GM18502 (cell line): ENCODE results near the gene TNFRSF4.

Source experiments
- ATAC-seq: cut with Tn5 transposase; IDR thresholded peaks from one replicate; pipeline ENCODE4 v1.9.1; 2021; ENCODE audit warnings: mild to moderate bottlenecking; ENCODE audit not compliant: unreplicated experiment, poor library complexity

Gene TNFRSF4

DNA sequence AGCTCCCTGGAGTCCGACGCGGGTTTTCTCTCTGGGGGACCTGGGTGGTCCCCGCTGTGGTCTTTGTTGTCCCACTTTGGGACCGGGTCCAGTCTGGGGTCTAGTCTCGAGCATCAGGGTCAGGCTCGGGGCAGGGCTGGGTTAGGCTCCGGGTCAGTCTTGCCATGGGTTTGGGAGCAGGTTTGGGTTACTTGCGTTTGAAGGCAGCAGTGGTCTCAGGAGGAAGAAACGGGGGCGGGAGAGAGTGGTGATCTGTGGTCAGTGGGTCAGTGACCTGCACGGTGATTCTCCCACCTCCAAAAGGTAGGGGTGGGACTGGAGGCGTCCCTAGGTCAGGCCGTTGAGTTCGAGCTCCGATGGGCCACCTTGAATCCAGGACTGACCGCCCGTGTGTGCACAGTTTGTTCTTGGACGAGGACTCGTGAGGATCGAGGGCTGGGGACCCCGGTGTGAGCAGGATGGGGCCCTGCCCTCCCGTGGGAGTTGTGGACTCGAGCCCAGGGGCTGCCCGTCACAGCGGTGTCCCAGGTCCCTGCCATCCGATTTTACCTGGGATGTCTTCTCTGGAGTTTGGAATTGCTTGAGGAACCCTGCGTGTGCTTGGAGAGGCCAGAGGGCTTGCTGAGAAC, 20.3 kb upstream of the TNFRSF4 start:
- ATAC-seq = no peak

GRCh38 chr1:1233567-1233892, 19.6 kb upstream of the TNFRSF4 start:
- ATAC-seq = no peak

- ATAC-seq = no peak
Measured at GRCh38 chr1:1232796-1233566, 19.0 kb upstream of the TNFRSF4 start.

DNA sequence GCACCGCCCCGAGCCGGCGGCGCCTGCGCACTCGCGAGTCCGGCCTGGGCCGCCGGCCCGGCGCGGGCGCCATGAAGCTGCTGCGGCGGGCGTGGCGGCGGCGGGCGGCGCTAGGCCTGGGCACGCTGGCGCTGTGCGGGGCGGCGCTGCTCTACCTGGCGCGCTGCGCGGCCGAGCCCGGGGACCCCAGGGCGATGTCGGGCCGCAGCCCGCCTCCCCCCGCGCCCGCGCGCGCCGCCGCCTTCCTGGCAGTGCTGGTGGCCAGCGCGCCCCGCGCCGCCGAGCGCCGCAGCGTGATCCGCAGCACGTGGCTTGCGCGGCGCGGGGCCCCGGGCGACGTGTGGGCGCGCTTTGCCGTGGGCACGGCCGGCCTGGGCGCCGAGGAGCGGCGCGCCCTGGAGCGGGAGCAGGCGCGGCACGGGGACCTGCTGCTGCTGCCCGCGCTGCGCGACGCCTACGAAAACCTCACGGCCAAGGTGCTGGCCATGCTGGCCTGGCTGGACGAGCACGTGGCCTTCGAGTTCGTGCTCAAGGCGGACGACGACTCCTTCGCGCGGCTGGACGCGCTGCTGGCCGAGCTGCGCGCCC, 18.3 kb upstream of the TNFRSF4 start, which contains the start of gene B3GALT6:
Gene B3GALT6 (plus strand): TSS at position 30 of the 588 bp plus-strand sequence. CDS start 42 bp downstream, at position 72.
- no peak for ATAC-seq

- ATAC-seq = peak; percentile 87
Measured at GRCh38 chr1:1231400-1232207, 17.7 kb upstream of the TNFRSF4 start, which contains the start of gene SDF4. Gene SDF4, minus strand, starts transcription at chr1:1232001. Its CDS starts 3,229 bp downstream, at chr1:1228772.

DNA sequence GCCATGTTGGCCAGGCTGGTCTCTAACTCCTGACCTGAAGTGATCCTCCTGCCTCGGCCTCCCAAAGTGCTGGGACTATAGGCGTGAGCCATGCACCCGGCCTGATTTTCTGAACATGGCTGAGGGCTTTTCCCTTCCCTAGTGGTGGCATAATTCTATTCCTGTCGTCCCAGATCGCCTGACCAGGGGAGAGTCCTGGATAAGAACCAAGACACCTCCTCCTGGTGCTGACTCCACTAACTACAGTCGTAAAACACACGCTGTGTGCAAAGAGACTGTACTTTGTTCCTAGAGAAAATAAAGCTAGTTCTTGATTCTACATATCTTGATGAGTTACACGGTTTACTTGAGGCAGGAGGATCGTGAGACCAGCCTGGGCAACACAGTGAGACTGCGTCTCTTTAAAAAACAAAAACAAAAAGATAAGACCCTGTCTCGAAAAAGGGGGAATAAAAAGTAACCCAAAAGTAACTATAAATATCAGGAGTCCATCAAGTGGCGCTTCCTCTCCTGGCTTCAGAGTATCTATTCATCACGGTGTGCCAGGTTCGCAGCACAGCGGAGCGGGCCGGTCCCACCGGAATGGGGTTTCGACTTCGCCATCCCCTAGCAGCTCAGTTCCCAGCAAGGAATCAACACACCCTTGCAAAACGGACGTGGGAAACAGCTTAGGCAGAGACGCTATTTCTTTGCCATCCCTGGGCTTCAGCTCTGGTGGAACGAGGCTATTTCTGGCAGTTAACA, 16.9 kb upstream of the TNFRSF4 start:
- ATAC-seq = no peak

DNA sequence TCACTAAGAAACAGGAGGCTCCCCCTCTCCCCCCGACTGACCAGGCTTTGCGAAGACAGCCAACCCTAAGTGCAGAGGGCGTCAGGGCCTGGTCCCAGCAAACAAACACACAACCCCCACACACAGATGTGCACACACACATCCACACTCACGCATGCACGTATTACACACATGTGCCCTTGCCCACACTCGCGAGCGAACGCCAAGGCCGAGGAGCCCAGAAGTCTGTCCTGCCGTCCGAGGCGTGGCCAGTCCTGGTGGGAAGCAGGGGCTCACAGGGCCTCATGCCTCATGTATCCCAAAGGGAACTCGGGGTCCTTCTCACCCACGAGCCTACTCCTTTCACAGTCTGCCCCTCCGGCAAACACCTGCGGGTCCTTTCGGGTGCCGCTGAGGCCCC, 15.8 kb upstream of the TNFRSF4 start:
- ATAC-seq = no peak

GRCh38 chr1:1228596-1229321, 14.8 kb upstream of the TNFRSF4 start:
- no peak for ATAC-seq

DNA sequence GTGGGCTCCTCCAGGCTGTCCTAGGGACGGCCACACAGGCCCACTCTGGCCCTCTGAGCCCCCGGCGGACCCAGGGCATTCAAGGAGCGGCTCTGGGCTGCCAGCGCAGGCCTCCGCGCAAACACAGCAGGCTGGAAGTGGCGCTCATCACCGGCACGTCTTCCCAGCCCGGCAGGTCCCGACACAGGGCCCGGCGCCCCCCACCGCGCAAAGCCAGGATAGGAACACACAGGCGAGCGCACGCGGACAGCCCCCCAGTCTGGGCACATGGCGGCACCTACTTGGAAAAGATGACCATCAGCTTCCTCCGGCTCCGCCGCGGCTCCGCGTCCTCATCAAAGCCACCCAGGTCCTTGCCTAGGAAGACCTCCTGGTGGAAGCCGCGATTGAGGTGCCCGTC, 14.2 kb upstream of the TNFRSF4 start:
- ATAC-seq = no peak

- ATAC-seq = no peak
Measured at GRCh38 chr1:1227386-1227785, 13.4 kb upstream of the TNFRSF4 start.

DNA sequence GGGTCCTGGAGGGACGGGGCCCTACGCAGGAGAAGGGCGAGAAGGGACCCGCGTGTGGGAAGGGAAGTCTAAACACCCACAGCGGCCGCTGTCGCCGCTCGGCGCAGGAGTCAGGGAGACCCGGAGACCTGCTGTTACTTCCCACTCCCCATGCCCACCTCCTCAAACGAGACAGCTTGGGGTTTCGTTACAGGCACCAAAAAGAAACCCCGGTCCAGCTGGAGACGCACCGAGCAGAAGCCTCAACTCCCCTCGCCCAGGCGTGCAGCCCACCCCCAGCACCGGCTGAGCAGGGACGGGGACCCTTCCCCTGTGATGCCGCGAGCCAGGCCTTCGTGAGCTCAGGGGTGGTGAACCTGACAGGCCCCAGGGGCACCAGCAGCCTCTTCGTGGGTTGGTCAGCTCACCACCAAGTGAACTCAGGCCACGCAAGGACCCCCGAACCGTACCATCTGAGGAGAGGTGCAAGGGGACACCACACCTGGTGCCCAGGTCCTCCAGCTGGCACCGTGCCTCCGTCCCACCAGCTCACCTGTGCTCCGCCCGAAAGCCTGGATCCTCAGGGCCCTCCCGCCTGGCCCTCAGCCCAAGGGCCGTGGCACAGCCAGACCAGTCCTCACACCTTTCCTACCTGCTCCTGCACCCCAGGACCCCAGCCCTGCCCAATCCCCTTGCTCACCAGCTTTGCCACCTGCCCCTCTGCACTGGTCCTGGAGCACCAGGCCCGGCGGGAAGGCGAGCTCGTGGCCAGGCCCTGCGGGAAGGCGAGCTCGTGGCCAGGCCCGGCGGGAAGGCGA, 12.8 kb upstream of the TNFRSF4 start:
- no peak for ATAC-seq

- no peak for ATAC-seq
Measured at GRCh38 chr1:1225913-1226312, 12.0 kb upstream of the TNFRSF4 start.

GRCh38 chr1:1225238-1225845, 11.4 kb upstream of the TNFRSF4 start:
- ATAC-seq = no peak

GRCh38 chr1:1223891-1224290, 9.9 kb upstream of the TNFRSF4 start:
- no peak for ATAC-seq

DNA sequence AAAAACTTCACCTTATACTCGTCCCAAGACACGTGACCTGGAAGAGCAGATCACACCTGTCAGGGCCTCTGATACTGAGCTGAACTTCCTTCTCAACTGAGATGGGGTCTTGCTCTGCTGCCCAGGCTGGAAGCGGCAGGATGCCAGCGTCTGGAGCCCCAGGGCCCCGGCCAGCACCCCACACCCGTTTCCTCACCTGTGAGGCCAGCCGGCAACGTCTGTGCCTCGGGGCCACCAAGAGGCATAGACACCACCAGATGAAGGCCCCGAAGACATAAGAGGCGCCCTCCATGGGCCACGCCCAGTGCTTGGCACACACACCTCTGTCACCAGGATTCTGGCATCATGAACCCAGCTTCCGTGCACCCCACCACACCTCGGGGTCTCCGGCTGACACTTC, 9.4 kb upstream of the TNFRSF4 start:
- no peak for ATAC-seq

GRCh38 chr1:1222575-1223225, 8.7 kb upstream of the TNFRSF4 start:
- no peak for ATAC-seq

DNA sequence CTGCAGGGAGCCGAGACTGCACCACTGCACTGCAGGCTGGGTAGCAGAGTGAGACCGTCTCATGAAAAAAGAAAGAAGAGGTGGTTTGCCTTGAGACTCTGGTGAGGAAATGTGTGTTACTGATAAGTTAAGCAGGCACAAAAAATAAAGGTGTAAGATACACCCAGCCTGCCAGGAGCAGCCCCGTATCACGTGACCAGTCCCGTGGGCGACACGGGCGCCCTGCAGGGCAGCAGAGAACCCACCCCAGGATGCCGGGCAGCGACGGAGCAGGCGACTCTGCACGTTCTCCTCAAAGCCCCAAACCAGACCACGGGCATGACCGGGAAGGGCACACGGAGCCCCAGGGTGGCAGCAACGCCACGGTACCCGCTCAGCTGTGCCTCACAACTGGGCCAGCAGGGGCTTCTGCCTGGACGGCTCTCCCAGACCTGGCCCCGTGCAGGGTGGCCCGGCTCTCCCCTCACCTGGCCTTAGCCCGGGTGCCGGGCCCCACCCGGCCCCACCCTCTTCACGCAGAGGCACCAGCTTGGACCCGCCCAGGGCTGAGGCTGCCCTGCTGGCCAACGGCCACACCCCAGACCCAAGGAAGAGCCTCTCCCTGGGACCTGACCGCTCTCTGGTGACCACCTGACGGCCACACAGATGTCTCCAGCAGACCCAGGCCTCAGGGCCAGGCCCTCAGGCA, 8.1 kb upstream of the TNFRSF4 start:
- no peak for ATAC-seq
